ENCODE measurements around the gene BBOF1.
"Not testable (repeated sequence)": the region's sequence is repeated elsewhere in the genome, so short reads cannot be mapped to it uniquely, and the experiment has no call there.

BBOF1 gene

GRCh38 chr14:74105381-74105780, 86.2 kb downstream of the BBOF1 start:
- DNase-seq = no peak

DNA sequence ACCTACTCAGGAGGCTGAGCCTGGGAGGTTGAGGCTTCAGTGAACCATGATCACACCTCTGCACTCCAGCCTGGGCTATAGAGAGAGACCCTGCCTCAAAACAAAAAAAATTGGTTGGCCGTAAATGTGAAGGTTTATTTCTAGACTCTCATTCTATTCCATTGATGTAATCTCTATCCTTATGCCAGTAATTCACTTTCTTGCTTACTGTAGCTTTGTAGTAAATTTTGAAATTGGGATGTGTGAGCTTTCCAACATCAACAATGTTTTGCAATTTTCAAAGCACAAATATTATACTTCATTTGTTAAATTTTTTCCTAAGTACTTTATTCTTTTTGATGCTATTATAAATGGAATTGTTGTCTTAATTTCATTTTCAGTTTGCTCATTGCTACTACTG, 90.2 kb downstream of the BBOF1 start:
- no peak for DNase-seq

- not testable (repeated sequence) for DNase-seq
These were observed 92.5 kb downstream of the BBOF1 start for GRCh38 chr14:74111395-74112216.

Data from activated CD4-positive, alpha-beta T cell treated with anti-CD3 and anti-CD28 coated beads, Interleukin-2, amount 50 U/mL, for 4 hours (primary cell).